T-cell (primary cell): ENCODE results near the gene USP28. TPM values are rescaled to one million over a fixed set of nuclear protein-coding genes. Genes with fewer than 3 reads are reported as not detected.
"Not testable (repeated sequence)": the region's sequence is repeated elsewhere in the genome, so short reads cannot be mapped to it uniquely, and the experiment has no call there.

Experiments used
- ATAC-seq, 4 experiments: fragments of 200-7000 bp in 3 of 4; fragments of 150-1000 bp in 1 of 4; cut with Tn5 transposase; replicated peaks in 1 of 4; 1 replicate in 3 of 4; 2 replicates in 1 of 4; pipeline ENCODE4 v1.10.0; 2021; ENCODE audit warnings: moderate library complexity in 3 of 4, mild to moderate bottlenecking in 2 of 4, moderate number of reproducible peaks in 1 of 4
- CTCF ChIA-PET, 2 donors: fragments of 300-600 bp; sonication (Branson Sonifier 250); formaldehyde crosslinking; loops; one replicate each; lab custom pipeline; 2022; ENCODE audit warnings: antibody characterized with exemption in 2 of 2; lab: Charles Lee
- POLR2A ChIA-PET, 2 donors: fragments of 300-600 bp; sonication (Branson Sonifier 250); formaldehyde crosslinking; loops; one replicate each; lab custom pipeline; 2022; ENCODE audit warnings: antibody characterized with exemption in 2 of 2; lab: Charles Lee
- DNase-seq, 35 experiments: peaks; one replicate each; pipeline versions ENCODE4 v3.0.0 to v3.0.0-alpha.2; 2013 to 2023
- H3K27ac ChIP-seq: one replicate; pipeline ENCODE4 v1.5.1; 2013; ENCODE audit warnings: low read length
- H3K27me3 ChIP-seq, 2 experiments: replicated peaks in 1 of 2; 1 replicate in 1 of 2; 2 replicates in 1 of 2; pipeline versions ENCODE4 v1.6.1 to v1.7.0; 2013; ENCODE audit warnings: low read length in 1 of 2, mixed read lengths in 1 of 2; ENCODE audit not compliant: control insufficient read depth in 2 of 2, insufficient read depth in 2 of 2; ENCODE audit errors: extremely low read depth in 1 of 2
- H3K36me3 ChIP-seq, 2 donors: 1 replicate in 1 of 2; 2 replicates in 1 of 2; pipeline versions ENCODE4 v1.6.1 to v1.7.0; 2013; ENCODE audit warnings: low read length in 1 of 2; ENCODE audit not compliant: control insufficient read depth in 2 of 2, insufficient read depth in 1 of 2; ENCODE audit errors: extremely low read depth in 1 of 2
- H3K4me1 ChIP-seq, 2 experiments: 1 replicate in 1 of 2; 2 replicates in 1 of 2; pipeline versions ENCODE4 v1.6.1 to v1.7.0; 2013; ENCODE audit warnings: low read length in 2 of 2, mixed read lengths in 1 of 2; ENCODE audit not compliant: insufficient read depth in 2 of 2, control insufficient read depth in 1 of 2; ENCODE audit errors: extremely low read depth in 1 of 2
- H3K4me3 ChIP-seq, 2 donors: 1 replicate in 1 of 2; 2 replicates in 1 of 2; pipeline versions ENCODE4 v1.5.1 to v1.7.0; 2013; ENCODE audit warnings: mild to moderate bottlenecking in 2 of 2, low read length in 1 of 2, moderate library complexity in 1 of 2; ENCODE audit not compliant: control insufficient read depth in 1 of 2; ENCODE audit errors: extremely low read depth in 1 of 2
- H3K9me3 ChIP-seq: 2 replicates; pipeline ENCODE4 v1.7.0; 2013
- H3K27ac Mint-ChIP-seq, 2 donors: one replicate each; pipeline ENCODE4 v1.8.0; 2020 to 2021; ENCODE audit warnings: mild to moderate bottlenecking in 2 of 2, mixed read lengths in 2 of 2
- H3K27me3 Mint-ChIP-seq, 2 donors: one replicate each; pipeline ENCODE4 v1.8.0; 2021 to 2022; ENCODE audit warnings: mixed read lengths in 2 of 2
- H3K36me3 Mint-ChIP-seq: one replicate; pipeline ENCODE4 v1.8.0; 2021; ENCODE audit warnings: mixed read lengths
- H3K4me1 Mint-ChIP-seq, 3 donors: one replicate each; pipeline ENCODE4 v1.8.0; 2020 to 2022; ENCODE audit warnings: mixed read lengths in 3 of 3, mild to moderate bottlenecking in 1 of 3
- H3K4me3 Mint-ChIP-seq, 3 donors: one replicate each; pipeline ENCODE4 v1.8.0; 2020 to 2022; ENCODE audit warnings: mild to moderate bottlenecking in 3 of 3, mixed read lengths in 3 of 3, moderate library complexity in 3 of 3
- H3K9me3 Mint-ChIP-seq, 3 donors: one replicate each; pipeline ENCODE4 v1.8.0; 2020 to 2022; ENCODE audit warnings: mixed read lengths in 3 of 3
- WGBS: methylation state at CpG from one replicate; pipeline ENCODE4 v1.1.5; 2013; ENCODE audit warnings: missing lambda C conversion rate; ENCODE audit not compliant: insufficient coverage; 5-methylcytosine and 5-hydroxymethylcytosine counted together
- total RNA-seq, 35 experiments: library from RNA in 6 of 35; stranded (reverse) in 6 of 35; fragments of 120-200 nt in 1 of 35; gene quantifications; one replicate each; pipeline versions ENCODE4 v1.2.1 to v1.2.4 and lab custom pipeline; 2013 to 2026

USP28 gene
- total RNA-seq, 5 donors from 2014 or later (not counting 1 experiment from before 2014, with no cell fraction given): 16.8 to 28.5 (median 22.9) TPM

- peaks cover 0 to 4% of the 10 kb centered on the region in 2 donors for H3K27me3 Mint-ChIP-seq
- WGBS: no CpG with 5 or more reads among the region's 3 CpGs
- H3K27ac Mint-ChIP-seq: no peak overlapping the region
- Histone ChIP-seq H3K4me3 (no peak overlapping the region), H3K27ac (no peak overlapping the region), H3K36me3 (peaks cover 5 to 8% of the 10 kb centered on the region in 2 donors), H3K4me1 (peaks cover 4 to 13% of the 10 kb centered on the region in 2 experiments), H3K9me3 (no peaks in the 10 kb centered on the region), H3K27me3 (no peaks in the 10 kb centered on the region)
- CTCF ChIA-PET: interaction anchor here in 1 of 2 donors (0.7 kb wide), 1 partner anchor 184 kb away, joined by 3 read pairs; no protein-coding TSS in a partner anchor
- H3K4me1 Mint-ChIP-seq: peaks cover 33 to 42% (median 36%) of the 10 kb centered on the region in 3 donors
- peaks cover 18% of the 10 kb centered on the region for H3K36me3 Mint-ChIP-seq
- DNase-seq (no peak), ATAC-seq (no peak)
- no peaks in the 10 kb centered on the region for H3K9me3 Mint-ChIP-seq
- peak overlapping the region; percentile 97 to 100 (median 99) for H3K4me3 Mint-ChIP-seq
- POLR2A ChIA-PET: no interaction called here
These were observed 103.4 kb downstream of the USP28 start for GRCh38 chr11:113771964-113772363.

GRCh38 chr11:113764527-113765219 is 110.7 kb downstream of the USP28 start:
- ChIA-PET POLR2A (interaction anchor here in 1 of 2 donors (0.6 kb wide), 2 partner anchors 35 to 207 kb away, joined by 3 read pairs; no protein-coding TSS in a partner anchor), CTCF (interaction anchor here in 1 of 2 donors (0.6 kb wide), 1 partner anchor 132 kb away, joined by 4 read pairs; no protein-coding TSS in a partner anchor)
- Histone ChIP-seq H3K36me3 (peaks cover 5 to 28% of the 10 kb centered on the region in 2 donors), H3K9me3 (no peaks in the 10 kb centered on the region), H3K4me1 (no peaks in the 10 kb centered on the region), H3K27me3 (no peaks in the 10 kb centered on the region), H3K27ac (no peak overlapping the region), H3K4me3 (no peak overlapping the region)
- H3K4me3 Mint-ChIP-seq: no peak overlapping the region
- H3K4me1 Mint-ChIP-seq: peaks cover 12 to 32% (median 28%) of the 10 kb centered on the region in 3 donors
- no peak for DNase-seq
- no peaks in the 10 kb centered on the region for H3K9me3 Mint-ChIP-seq
- no peak for ATAC-seq
- H3K36me3 Mint-ChIP-seq: peaks cover 51% of the 10 kb centered on the region
- no CpG with 5 or more reads among the region's 2 CpGs for WGBS
- no peak overlapping the region for H3K27ac Mint-ChIP-seq
- H3K27me3 Mint-ChIP-seq: no peaks in the 10 kb centered on the region

GRCh38 chr11:113763040-113763439 is 112.3 kb downstream of the USP28 start:
- H3K36me3 ChIP-seq: peaks cover under 1 to 33% of the 10 kb centered on the region in 2 donors
- H3K27ac ChIP-seq, POLR2A ChIA-PET, H3K9me3 ChIP-seq, H3K9me3 Mint-ChIP-seq, H3K27ac Mint-ChIP-seq, ATAC-seq, H3K27me3 ChIP-seq, H3K4me3 ChIP-seq, H3K27me3 Mint-ChIP-seq, DNase-seq, H3K4me3 Mint-ChIP-seq, H3K4me1 ChIP-seq: not testable (repeated sequence)
- peaks cover 58% of the 10 kb centered on the region for H3K36me3 Mint-ChIP-seq
- WGBS: no CpG with 5 or more reads among the region's 2 CpGs
- H3K4me1 Mint-ChIP-seq: peaks cover 11 to 26% (median 22%) of the 10 kb centered on the region in 3 donors
- CTCF ChIA-PET: interaction anchor here in 1 of 2 donors (0.6 kb wide), 1 partner anchor 11 kb away, joined by 3 read pairs; the partner anchor contains the start of gene ZW10

GRCh38 chr11:113760241-113760640 is 115.1 kb downstream of the USP28 start:
- peaks cover 0 to 42% of the 10 kb centered on the region in 2 donors for H3K36me3 ChIP-seq
- CTCF ChIA-PET: interaction anchor here in 1 of 2 donors (0.7 kb wide), 1 partner anchor 1299 kb away, joined by 10 read pairs; no protein-coding TSS in a partner anchor

GRCh38 chr11:113752932-113753331 is 122.4 kb downstream of the USP28 start:
- H3K36me3 ChIP-seq: peaks cover 0 to 27% of the 10 kb centered on the region in 2 donors
- ChIA-PET POLR2A (interaction anchor here in 1 of 2 donors (0.7 kb wide), 1 partner anchor 19 kb away, joined by 3 read pairs; no protein-coding TSS in a partner anchor), CTCF (interaction anchor here in 1 of 2 donors (0.9 kb wide), 1 partner anchor 8 kb away, joined by 3 read pairs; no protein-coding TSS in a partner anchor)
- ATAC-seq (no peak), DNase-seq (no peak)
- H3K27ac ChIP-seq: no peak overlapping the region
- WGBS: no CpG with 5 or more reads among the region's 3 CpGs
- Mint-ChIP-seq H3K4me1 (no peaks in the 10 kb centered on the region), H3K36me3 (peaks cover 32% of the 10 kb centered on the region), H3K27me3 (no peaks in the 10 kb centered on the region), H3K27ac (no peak overlapping the region), H3K4me3 (no peak overlapping the region), H3K9me3 (no peaks in the 10 kb centered on the region)
- no peaks in the 10 kb centered on the region for H3K4me1 ChIP-seq
- no peak overlapping the region for H3K4me3 ChIP-seq
- no peaks in the 10 kb centered on the region for H3K27me3 ChIP-seq
- no peaks in the 10 kb centered on the region for H3K9me3 ChIP-seq

More at GRCh38 chr11:113760241-113760640, 115.1 kb downstream of the USP28 start:
- H3K9me3 ChIP-seq: no peaks in the 10 kb centered on the region
- ATAC-seq (no peak), DNase-seq (no peak)
- H3K36me3 Mint-ChIP-seq: peaks cover 54% of the 10 kb centered on the region
- H3K4me1 Mint-ChIP-seq: peaks cover 0 to 11% (median 10%) of the 10 kb centered on the region in 3 donors
- H3K9me3 Mint-ChIP-seq: no peaks in the 10 kb centered on the region
- no peak overlapping the region for H3K27ac Mint-ChIP-seq
- H3K27me3 ChIP-seq: no peaks in the 10 kb centered on the region
- H3K4me3 ChIP-seq: no peak overlapping the region
- H3K27ac ChIP-seq: no peak overlapping the region
- no CpG with 5 or more reads among the region's 3 CpGs for WGBS
- no peaks in the 10 kb centered on the region for H3K4me1 ChIP-seq
- POLR2A ChIA-PET: no interaction called here
- H3K4me3 Mint-ChIP-seq: no peak overlapping the region
- no peaks in the 10 kb centered on the region for H3K27me3 Mint-ChIP-seq
